Measurements from ENCODE around the gene ARHGEF40.
A peak's percentile ranks its signal among the peaks of the same experiment; 100 is the strongest.

ARHGEF40 gene

DNA sequence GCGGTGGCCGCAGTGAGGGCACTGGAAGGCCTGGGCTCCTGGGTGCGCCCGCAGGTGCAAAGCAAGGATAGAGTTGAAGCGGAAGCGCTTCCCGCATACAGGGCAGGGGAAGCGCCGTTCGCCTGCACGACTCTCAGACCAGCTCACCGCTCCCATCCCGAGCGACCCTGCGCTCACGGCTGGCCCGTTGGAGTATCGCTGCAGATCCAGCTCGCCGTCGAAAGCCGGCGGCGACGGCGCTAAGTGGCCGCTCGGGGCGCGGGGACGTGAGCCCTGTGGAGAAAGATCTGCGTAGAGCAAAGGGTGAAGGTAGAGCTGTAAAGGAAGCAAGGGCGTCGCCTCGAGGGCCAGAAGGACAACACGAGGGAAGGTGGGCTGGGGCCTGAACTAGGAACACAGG lies 22.9 kb downstream of the ARHGEF40 start:
- Mint-ChIP-seq H3K27me3 (ENCODE audit: low read depth, poor library complexity) (peaks cover 6% of the 10 kb centered on the region), H3K4me1 (peaks cover 67% of the 10 kb centered on the region), H3K9me3 (no peaks in the 10 kb centered on the region), H3K27ac (no peak overlapping the region), H3K36me3 (ENCODE audit: low read depth) (peaks cover 45% of the 10 kb centered on the region), H3K4me3 (peak overlapping the region; percentile 78)
- no peak for DNase-seq
- TF ChIP-seq, protein P1, sequence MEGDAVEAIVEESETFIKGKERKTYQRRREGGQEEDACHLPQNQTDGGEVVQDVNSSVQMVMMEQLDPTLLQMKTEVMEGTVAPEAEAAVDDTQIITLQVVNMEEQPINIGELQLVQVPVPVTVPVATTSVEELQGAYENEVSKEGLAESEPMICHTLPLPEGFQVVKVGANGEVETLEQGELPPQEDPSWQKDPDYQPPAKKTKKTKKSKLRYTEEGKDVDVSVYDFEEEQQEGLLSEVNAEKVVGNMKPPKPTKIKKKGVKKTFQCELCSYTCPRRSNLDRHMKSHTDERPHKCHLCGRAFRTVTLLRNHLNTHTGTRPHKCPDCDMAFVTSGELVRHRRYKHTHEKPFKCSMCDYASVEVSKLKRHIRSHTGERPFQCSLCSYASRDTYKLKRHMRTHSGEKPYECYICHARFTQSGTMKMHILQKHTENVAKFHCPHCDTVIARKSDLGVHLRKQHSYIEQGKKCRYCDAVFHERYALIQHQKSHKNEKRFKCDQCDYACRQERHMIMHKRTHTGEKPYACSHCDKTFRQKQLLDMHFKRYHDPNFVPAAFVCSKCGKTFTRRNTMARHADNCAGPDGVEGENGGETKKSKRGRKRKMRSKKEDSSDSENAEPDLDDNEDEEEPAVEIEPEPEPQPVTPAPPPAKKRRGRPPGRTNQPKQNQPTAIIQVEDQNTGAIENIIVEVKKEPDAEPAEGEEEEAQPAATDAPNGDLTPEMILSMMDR (IDR thresholded peaks at IDR 0.05) = no peak

DNA sequence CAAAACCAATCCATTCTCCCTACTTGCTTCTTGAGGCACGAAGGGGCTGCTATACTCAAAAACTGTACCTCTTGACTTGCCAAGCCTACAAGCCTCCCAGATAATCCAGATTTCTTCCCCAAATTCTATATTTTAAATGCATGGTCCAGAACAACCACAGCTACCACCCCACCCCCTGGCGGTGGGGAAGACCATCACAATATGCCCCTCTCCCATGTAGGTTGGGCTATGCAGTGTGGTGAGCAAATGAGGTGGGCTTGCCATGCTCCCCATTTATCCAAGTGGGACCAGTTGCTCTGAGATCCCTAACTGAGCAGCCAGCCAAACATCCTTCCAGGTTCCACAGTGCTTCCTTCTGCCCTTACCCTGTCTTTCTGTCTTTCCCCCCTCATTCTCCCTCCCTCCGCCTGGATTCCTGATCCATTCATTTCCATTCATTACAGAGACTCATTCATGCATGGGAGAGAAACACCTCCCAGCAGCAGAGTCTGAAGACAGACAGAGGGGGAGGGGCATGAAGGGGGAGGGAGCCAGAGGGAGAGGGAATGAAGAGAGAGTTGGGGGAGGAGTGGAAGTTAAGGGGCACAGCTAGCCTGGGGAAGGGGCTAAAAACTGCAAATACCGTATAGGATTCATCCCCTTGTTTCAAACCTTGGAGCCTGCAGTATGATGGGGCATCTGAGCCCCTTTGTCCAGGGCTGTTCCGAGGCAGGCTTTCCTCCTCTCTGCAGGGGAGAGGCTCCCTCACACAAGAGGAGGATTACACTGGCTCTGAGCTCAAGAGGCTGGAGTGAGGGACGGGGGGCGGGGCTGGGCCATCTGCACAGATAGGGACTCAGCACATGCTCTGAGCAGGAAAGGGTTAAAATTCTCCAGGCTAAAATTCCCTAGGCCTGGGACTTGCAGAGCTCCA lies 23.9 kb downstream of the ARHGEF40 start:
- peaks cover 6% of the 10 kb centered on the region for H3K27me3 Mint-ChIP-seq (ENCODE audit: low read depth, poor library complexity)
- peak overlapping the region; percentile 71 for H3K27ac Mint-ChIP-seq
- TF ChIP-seq, protein P1 (IDR thresholded peaks at IDR 0.05) = peak; percentile 42
- DNase-seq = peak; percentile 74
- peaks cover 35% of the 10 kb centered on the region for H3K36me3 Mint-ChIP-seq (ENCODE audit: low read depth)
- peaks cover 66% of the 10 kb centered on the region for H3K4me1 Mint-ChIP-seq
- H3K4me3 Mint-ChIP-seq = peak overlapping the region; percentile 78
- no peaks in the 10 kb centered on the region for H3K9me3 Mint-ChIP-seq

DNA sequence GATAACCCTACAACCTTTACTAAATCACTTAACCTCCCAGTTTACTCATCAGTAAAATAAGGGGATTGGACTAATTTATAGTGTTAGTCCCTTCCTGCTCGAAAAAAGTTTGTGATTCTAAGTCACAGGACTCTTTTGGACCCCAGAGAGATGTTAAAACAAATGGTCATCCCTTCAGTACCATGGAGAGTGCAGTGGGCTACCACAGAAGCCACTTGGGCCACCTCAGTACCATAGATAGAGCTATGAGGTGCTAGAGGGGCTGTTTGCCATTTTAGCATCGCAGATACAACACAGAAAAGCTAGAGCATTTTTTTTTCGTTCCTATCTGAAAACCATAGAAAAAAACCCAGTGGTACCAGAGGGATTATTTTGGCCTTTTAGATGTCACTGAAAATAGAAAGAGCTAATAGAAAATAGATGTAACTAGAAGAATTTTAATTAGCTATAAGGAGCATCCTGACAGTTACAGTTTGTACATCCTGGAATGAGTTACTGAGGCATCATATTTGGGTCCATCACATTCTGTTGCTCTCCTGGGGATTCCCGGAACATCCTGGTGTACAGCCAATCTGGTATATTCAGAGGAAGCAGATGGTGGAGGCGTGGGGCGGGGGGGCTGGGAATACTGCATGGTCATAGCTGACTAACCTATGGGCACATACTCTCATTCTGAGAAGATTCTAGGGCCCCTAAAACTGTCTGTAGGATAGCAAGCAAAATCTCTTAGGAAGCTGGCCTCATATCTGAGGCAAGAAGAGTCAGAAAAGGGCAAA lies 25.5 kb downstream of the ARHGEF40 start:
- TF ChIP-seq, protein P1 (IDR thresholded peaks at IDR 0.05) = no peak
- peak overlapping the region; percentile 78 for H3K27ac Mint-ChIP-seq
- peaks cover 27% of the 10 kb centered on the region for H3K36me3 Mint-ChIP-seq (ENCODE audit: low read depth)
- peaks cover 79% of the 10 kb centered on the region for H3K4me1 Mint-ChIP-seq
- peak; percentile 33 for DNase-seq
- H3K27me3 Mint-ChIP-seq (ENCODE audit: low read depth, poor library complexity) = peaks cover 3% of the 10 kb centered on the region
- H3K9me3 Mint-ChIP-seq = no peaks in the 10 kb centered on the region
- peak overlapping the region; percentile 90 for H3K4me3 Mint-ChIP-seq

DNA sequence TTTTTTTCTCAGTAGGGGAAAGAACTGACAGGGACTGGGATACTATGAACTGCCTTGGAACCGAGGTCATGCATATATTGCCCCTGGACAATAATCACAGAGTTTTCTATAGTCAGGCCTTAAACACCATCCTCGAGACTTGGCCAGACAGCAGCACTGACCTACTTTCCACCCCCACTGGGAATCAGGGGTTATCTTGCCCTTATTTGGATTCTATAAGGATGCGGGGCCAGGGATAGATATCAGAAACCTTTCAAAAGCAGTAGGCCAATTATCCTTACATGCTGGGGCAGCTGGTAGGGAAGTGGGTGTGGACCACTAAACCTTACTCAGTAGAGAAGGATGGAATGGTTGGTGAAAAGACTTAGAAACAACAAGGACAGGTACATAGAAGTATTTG lies 26.3 kb downstream of the ARHGEF40 start:
- no peak for DNase-seq
- H3K4me3 Mint-ChIP-seq = peak overlapping the region; percentile 90
- H3K27ac Mint-ChIP-seq = no peak overlapping the region
- no peaks in the 10 kb centered on the region for H3K9me3 Mint-ChIP-seq
- peaks cover 82% of the 10 kb centered on the region for H3K4me1 Mint-ChIP-seq
- peaks cover 21% of the 10 kb centered on the region for H3K36me3 Mint-ChIP-seq (ENCODE audit: low read depth)
- no peaks in the 10 kb centered on the region for H3K27me3 Mint-ChIP-seq (ENCODE audit: low read depth, poor library complexity)
- TF ChIP-seq, protein P1 (IDR thresholded peaks at IDR 0.05) = no peak

DNA sequence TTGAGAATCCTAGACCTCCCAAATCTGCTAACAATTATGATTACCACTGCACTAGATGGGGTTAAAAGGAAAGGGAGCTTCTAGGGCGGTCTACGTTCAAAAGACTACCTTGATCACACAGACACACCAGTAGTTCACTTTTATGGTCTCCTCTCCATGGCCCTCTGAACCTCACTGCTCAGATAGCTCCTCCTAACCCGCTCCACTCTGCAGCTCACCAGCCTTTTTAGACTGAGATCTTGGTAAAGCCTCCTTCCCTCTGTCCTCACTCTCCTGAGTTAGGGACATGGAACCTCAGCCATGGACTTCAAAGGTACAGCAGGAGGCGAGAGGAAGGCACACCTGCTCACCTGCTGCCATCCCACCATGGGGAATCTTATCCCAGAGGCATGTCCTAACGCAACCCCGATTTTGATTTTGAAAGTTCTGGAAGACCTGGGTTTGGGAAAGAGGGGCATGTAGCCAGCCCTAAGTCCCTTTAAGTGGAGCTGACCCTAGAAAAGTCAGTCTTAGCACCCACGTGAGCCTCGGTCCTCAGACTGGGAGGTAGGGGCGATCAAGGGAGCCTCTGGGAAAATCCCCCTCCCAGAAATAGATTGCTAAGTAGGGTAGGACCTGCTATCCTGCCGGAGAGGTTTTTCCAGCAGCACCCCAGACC lies 27.0 kb downstream of the ARHGEF40 start:
- H3K27me3 Mint-ChIP-seq (ENCODE audit: low read depth, poor library complexity) = no peaks in the 10 kb centered on the region
- TF ChIP-seq, protein P1 (IDR thresholded peaks at IDR 0.05) = no peak
- H3K4me3 Mint-ChIP-seq = peak overlapping the region; percentile 90
- H3K36me3 Mint-ChIP-seq (ENCODE audit: low read depth) = peaks cover 17% of the 10 kb centered on the region
- H3K9me3 Mint-ChIP-seq = no peaks in the 10 kb centered on the region
- H3K4me1 Mint-ChIP-seq = peaks cover 85% of the 10 kb centered on the region
- peak overlapping the region; percentile 63 for H3K27ac Mint-ChIP-seq
- no peak for DNase-seq

Data from nephron progenitor cell (in vitro differentiated cells).